Cardiac ventricle fibroblast (primary cell): Measurements from ENCODE around the gene CWH43. TPM values are rescaled to one million over a fixed set of nuclear protein-coding genes. Genes with fewer than 3 reads are reported as not detected.

Experiments
- total RNA-seq: library from RNA; depleted of rRNA; stranded (reverse); fragments of >200 nt; gene quantifications from 2 replicates; pipeline ENCODE4 v1.2.3, GENCODE V29; 2015

Gene CWH43
- total RNA-seq = not detected in 2 replicates

DNA sequence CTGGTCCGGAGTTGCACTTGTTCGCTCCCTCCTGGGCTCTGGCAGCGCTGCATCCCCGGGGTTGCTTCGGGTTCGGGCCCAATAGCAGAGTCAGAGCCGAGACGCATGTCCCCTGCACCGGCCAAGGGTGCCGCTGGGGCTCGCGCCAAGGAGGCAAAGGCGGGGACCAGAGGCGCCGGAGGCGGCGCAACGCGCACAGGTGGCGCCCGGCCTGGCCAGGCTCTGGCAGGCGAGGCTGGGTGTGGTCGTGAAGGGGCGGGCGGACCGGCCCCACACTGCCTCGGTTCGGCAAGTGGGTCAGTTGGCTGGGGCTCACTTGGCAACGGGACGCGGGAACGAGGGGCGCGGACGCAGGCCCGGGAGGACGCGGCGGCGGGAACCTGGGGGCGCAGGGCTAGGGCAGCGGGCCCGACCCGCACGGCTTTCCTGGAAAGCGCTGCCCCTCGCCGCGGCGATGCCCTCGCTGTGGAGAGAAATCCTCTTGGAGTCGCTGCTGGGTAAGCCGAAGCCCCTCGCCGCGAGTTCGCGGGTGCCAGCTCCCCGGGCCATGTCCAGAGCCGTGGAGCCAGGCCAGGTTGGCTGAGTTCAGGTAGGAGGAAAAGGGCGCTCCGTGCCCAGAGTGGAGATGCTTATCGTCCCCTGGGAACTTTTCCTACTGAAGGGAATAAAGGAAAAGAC lies at the start of gene CWH43:
CWH43 (plus strand) TSS at position 300 of the 678 bp plus-strand sequence; CDS start at position 455, 155 bp downstream.

Other genes with a start within 250 kb of the CWH43 start
- 20.4 and 29.0 TPM in 2 replicates for gene FRYL, start 206.0 kb upstream of the CWH43 start, total RNA-seq
- 105 TPM in 2 replicates for gene OCIAD1, start 155.2 kb upstream of the CWH43 start, total RNA-seq
- 0.15 and 0.37 TPM in 2 replicates for gene OCIAD2, start 79.5 kb upstream of the CWH43 start, total RNA-seq